ENCODE measurements around the gene C20orf141. TPM values are rescaled to one million over a fixed set of nuclear protein-coding genes. Genes with fewer than 3 reads are reported as not detected.

The C20orf141 gene
- total and polyA plus RNA-seq, 2 of the 4 experiments (the other 2 are of a cell fraction) = 0.36 to 0.91 TPM

- Histone ChIP-seq H2BK5ac (ENCODE audit: low read depth, low read length, poor library complexity, severe bottlenecking) (no peak overlapping the region), H3K79me1 (ENCODE audit: low read depth in 1 of 2, low read length in 2 of 2) (no peaks in the 10 kb centered on the region), H2BK20ac (ENCODE audit: low read depth, low read length) (no peak overlapping the region), H4K5ac (ENCODE audit: low read depth, low read length) (peak overlapping the region; percentile 32; the same call in 1 of the 2 replicates), H4K20me1 (ENCODE audit: insufficient read depth, low read length) (no peaks in the 10 kb centered on the region), H3K9me1 (ENCODE audit: insufficient read depth, low read length) (no peaks in the 10 kb centered on the region), H3K14ac (replicated peaks; ENCODE audit: low read depth, low read length) (0 out of 2 replicates have a peak overlapping the region, but pooled peaks have one; percentile 11), H3K4me3 (ENCODE audit: insufficient read depth, low read depth, low read length) (peak overlapping the region; percentile 25), H3K9me3 (ENCODE audit: control insufficient read depth, insufficient read depth, low read length) (0 out of 2 replicates have a peak, but pooled peaks cover 9% of the 10 kb centered on the region), H2BK15ac (ENCODE audit: low read depth, low read length) (no peak overlapping the region), H2AK5ac (ENCODE audit: low read depth, low read length) (no peak overlapping the region), H3K9ac (ENCODE audit: low read depth, low read length) (peak overlapping the region; percentile 50; the same call in 1 of the 2 replicates), H3K23ac (ENCODE audit: low read depth, low read length) (no peak overlapping the region), H3K27me3 (ENCODE audit: control insufficient read depth, insufficient read depth, low read length) (peaks cover 53% of the 10 kb centered on the region), H3K4me1 (ENCODE audit: control insufficient read depth, insufficient read depth, low read length) (peaks cover under 1% of the 10 kb centered on the region; the same call in 1 of the 2 replicates), H3K4ac (ENCODE audit: low read depth, low read length) (0 out of 2 replicates have a peak overlapping the region, but pooled peaks have one; percentile 45), H3K4me2 (ENCODE audit: low read depth, low read length) (peak overlapping the region; percentile 58), H2AFZ (replicated peaks; ENCODE audit: low read length, poor library complexity) (peak overlapping the region; percentile 84), H2BK120ac (ENCODE audit: low read depth, low read length) (peak overlapping the region; percentile 44; the same call in 1 of the 2 replicates), H3K18ac (ENCODE audit: low read depth, low read length) (no peak overlapping the region; the same call in 1 of the 2 replicates), H3K36me3 (ENCODE audit: control insufficient read depth, insufficient read depth, low read length) (no peaks in the 10 kb centered on the region; the same call in 1 of the 2 replicates), H4K8ac (ENCODE audit: low read depth in 2 of 2, low read length in 2 of 2) (peak overlapping the region; percentile 5 to 62; a peak in 2 of 4 replicates), H3K27ac (ENCODE audit: insufficient read depth, low read length) (peak overlapping the region; percentile 32; the same call in 1 of the 2 replicates), H3K56ac (ENCODE audit: extremely low read depth, insufficient read depth, low read length) (no peak overlapping the region), H4K91ac (ENCODE audit: insufficient read depth, low read depth, low read length) (no peak overlapping the region; the same call in 1 of the 2 replicates), H2AK9ac (replicated peaks; ENCODE audit: low read depth, low read length, poor library complexity) (no peak overlapping the region)
- no TSS peak for BruUV-seq (replicated peaks)
- intact Hi-C loops (cut with micrococcal nuclease) = loop anchor here (2.0 kb wide), 1 partner anchor 41 kb away; the partner anchor contains the start of genes PCED1A and VPS16
- TF ChIP-seq CEBPB (IDR thresholded peaks at IDR 0.05; ENCODE audit: low read depth, low read length) = no peak
- peak; percentile 37; the same call in 1 of the 2 replicates for TF ChIP-seq MAFK (IDR thresholded peaks at IDR 0.05; ENCODE audit: low read depth, low read length)
- TF ChIP-seq RFX5 (IDR thresholded peaks at IDR 0.05; ENCODE audit: low read depth, low read length) = no peak
- TF ChIP-seq CHD1 (IDR thresholded peaks at IDR 0.05; ENCODE audit: low read depth, low read length) = no peak
- TF ChIP-seq CTCF (conservative IDR thresholded peaks at IDR 0.05; ENCODE audit: low read depth, low read length) = no peak
- no peak for TF ChIP-seq ELK1 (IDR thresholded peaks at IDR 0.05; ENCODE audit: borderline replicate concordance, low read depth, low read length)
- peak; percentile 71 for ATAC-seq (ENCODE audit: low read depth)
- CTCF ChIA-PET = interaction anchor here (1.0 to 1.2 kb wide), 2 partner anchors 29 to 44 kb away, joined by 3 to 5 read pairs; no protein-coding TSS in a partner anchor
- dilution Hi-C loops (cut with HindIII; ENCODE audit: low sequenced_read_pairs, unreplicated experiment) = no loop called here
- POLR2A ChIA-PET (ENCODE audit: unreplicated experiment) = no interaction called here
- peak; percentile 7 for DNase-seq
- 4% methylated on average over 13 of the region's 61 CpGs; no CpG with 5 or more reads in 1 of the 2 experiments for WGBS, 2 experiments (ENCODE audit: extremely low coverage in 2 of 2, insufficient read length in 1 of 2)
- in situ Hi-C loops (cut with MboI; ENCODE audit: low sequenced_read_pairs) = loop anchor here (25.0 kb wide), 1 partner anchor 688 kb away; the partner anchor contains the start of gene STK35
Observed at GRCh38 chr20:2799688-2800520, 14.9 kb upstream of the C20orf141 start.
